SK-N-SH (cell line): ENCODE measurements around the gene SKI.

Experiments
- EP300 ChIP-seq, 2 experiments: IDR thresholded peaks; 2 replicates each; pipeline versions ENCODE4 v1.4.0 to v1.6.1; 2012; ENCODE audit warnings: borderline replicate concordance in 1 of 2, low read depth in 1 of 2, low read length in 1 of 2
- POLR2AphosphoS5 ChIP-seq: IDR thresholded peaks from 2 replicates; pipeline ENCODE4 v1.6.1; 2012; ENCODE audit warnings: low read depth, low read length
- RCOR1 ChIP-seq: fragments of 150-350 bp; IDR thresholded peaks from 2 replicates; pipeline ENCODE4 v1.6.1; 2017; ENCODE audit warnings: antibody characterized with exemption, low read length
- TF ChIP-seq, protein P1 (sequence below): IDR thresholded peaks from 2 replicates; pipeline ENCODE4 v1.6.1; 2012; ENCODE audit warnings: mild to moderate bottlenecking, low read depth, low read length, moderate library complexity

DNA sequence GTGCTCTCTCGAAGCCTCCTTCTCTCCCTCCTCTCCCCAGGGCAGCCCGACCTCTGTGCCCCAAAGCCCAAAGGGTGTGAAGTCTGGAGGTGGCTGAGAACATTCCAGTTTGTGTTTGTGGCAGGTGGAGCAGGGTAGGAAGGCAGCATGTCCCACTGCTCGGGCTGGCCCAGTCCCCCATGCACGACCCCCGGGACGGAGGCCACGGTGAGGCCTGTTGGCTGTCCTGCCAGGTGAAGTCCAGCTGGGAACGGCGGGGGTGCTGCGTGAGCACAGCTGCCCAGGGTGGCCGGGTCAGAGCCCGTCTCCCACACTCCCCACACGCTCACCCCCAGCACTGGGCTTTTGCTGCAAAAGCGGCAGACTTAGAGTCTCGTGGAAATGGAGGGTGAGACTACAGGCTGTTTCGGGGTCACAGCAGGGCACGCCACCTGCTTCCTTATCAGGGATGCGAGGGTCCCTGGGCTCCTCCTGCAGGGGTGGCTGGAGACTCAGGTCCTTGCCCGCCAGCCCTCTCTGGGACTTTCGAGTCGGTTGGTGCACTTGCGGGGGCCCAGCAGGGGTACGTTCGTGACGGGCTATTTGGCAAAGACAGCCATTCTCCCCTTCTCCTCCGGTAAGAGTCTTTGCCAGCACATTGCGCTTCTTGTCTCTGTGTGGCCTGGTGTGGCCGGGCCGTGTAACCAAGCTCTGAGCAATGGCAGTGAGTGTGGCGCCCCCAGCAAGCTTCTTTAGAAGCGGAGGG lies 123.0 kb downstream of the SKI start:
- TF ChIP-seq EP300 (IDR thresholded peaks at IDR 0.05; ENCODE audit: borderline replicate concordance in 1 of 2, low read depth in 1 of 2, low read length in 1 of 2), result no peak
- TF ChIP-seq POLR2AphosphoS5, result no peak
- no peak for TF ChIP-seq RCOR1
- TF ChIP-seq, protein P1, sequence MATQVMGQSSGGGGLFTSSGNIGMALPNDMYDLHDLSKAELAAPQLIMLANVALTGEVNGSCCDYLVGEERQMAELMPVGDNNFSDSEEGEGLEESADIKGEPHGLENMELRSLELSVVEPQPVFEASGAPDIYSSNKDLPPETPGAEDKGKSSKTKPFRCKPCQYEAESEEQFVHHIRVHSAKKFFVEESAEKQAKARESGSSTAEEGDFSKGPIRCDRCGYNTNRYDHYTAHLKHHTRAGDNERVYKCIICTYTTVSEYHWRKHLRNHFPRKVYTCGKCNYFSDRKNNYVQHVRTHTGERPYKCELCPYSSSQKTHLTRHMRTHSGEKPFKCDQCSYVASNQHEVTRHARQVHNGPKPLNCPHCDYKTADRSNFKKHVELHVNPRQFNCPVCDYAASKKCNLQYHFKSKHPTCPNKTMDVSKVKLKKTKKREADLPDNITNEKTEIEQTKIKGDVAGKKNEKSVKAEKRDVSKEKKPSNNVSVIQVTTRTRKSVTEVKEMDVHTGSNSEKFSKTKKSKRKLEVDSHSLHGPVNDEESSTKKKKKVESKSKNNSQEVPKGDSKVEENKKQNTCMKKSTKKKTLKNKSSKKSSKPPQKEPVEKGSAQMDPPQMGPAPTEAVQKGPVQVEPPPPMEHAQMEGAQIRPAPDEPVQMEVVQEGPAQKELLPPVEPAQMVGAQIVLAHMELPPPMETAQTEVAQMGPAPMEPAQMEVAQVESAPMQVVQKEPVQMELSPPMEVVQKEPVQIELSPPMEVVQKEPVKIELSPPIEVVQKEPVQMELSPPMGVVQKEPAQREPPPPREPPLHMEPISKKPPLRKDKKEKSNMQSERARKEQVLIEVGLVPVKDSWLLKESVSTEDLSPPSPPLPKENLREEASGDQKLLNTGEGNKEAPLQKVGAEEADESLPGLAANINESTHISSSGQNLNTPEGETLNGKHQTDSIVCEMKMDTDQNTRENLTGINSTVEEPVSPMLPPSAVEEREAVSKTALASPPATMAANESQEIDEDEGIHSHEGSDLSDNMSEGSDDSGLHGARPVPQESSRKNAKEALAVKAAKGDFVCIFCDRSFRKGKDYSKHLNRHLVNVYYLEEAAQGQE, result no peak
